ENCODE measurements around the gene SDC4. TPM values are rescaled to one million over a fixed set of nuclear protein-coding genes. Genes with fewer than 3 reads are reported as not detected.

SDC4 gene
- polyA plus RNA-seq, 3 donors from 2014 or later, result 0.56 to 0.69 TPM; not detected in 1

- H3K27me3 Mint-ChIP-seq (ENCODE audit: low read depth in 3 of 3), result peaks cover 3 to 5% (median 4%) of the 10 kb centered on the region in 3 donors
- no peak overlapping the region for H3K27ac Mint-ChIP-seq
- H3K4me3 Mint-ChIP-seq, result peak overlapping the region in 1 of 5 donors; percentile 40
- H3K9me3 Mint-ChIP-seq, result no peaks in the 10 kb centered on the region
- H3K36me3 Mint-ChIP-seq, result no peaks in the 10 kb centered on the region
- DNase-seq, result no peak
- H3K4me1 Mint-ChIP-seq, result peaks cover 8 to 14% of the 10 kb centered on the region in 2 donors
Measured at GRCh38 chr20:45345104-45345936, 2.9 kb downstream of the SDC4 start.

- Mint-ChIP-seq H3K4me3 (no peak overlapping the region), H3K9me3 (no peaks in the 10 kb centered on the region), H3K27me3 (ENCODE audit: low read depth in 3 of 3) (peaks cover 3 to 5% (median 4%) of the 10 kb centered on the region in 3 donors), H3K36me3 (no peaks in the 10 kb centered on the region), H3K27ac (no peak overlapping the region), H3K4me1 (peaks cover 8 to 14% of the 10 kb centered on the region in 2 donors)
- DNase-seq, result no peak
Measured at GRCh38 chr20:45344168-45344860, 3.9 kb downstream of the SDC4 start.

GRCh38 chr20:45343532-45344167 is 4.6 kb downstream of the SDC4 start:
- Mint-ChIP-seq H3K27ac (no peak overlapping the region), H3K4me3 (no peak overlapping the region), H3K9me3 (no peaks in the 10 kb centered on the region), H3K36me3 (no peaks in the 10 kb centered on the region), H3K4me1 (peaks cover 8 to 14% of the 10 kb centered on the region in 2 donors), H3K27me3 (ENCODE audit: low read depth in 3 of 3) (peaks cover 3 to 5% (median 4%) of the 10 kb centered on the region in 3 donors)
- no peak for DNase-seq

- peaks cover 3 to 5% (median 4%) of the 10 kb centered on the region in 3 donors for H3K27me3 Mint-ChIP-seq (ENCODE audit: low read depth in 3 of 3)
- no peak overlapping the region for H3K4me3 Mint-ChIP-seq
- H3K9me3 Mint-ChIP-seq, result no peaks in the 10 kb centered on the region
- no peak for DNase-seq
- H3K27ac Mint-ChIP-seq, result no peak overlapping the region
- H3K4me1 Mint-ChIP-seq, result peaks cover 8 to 14% of the 10 kb centered on the region in 2 donors
- no peaks in the 10 kb centered on the region for H3K36me3 Mint-ChIP-seq
Measured at GRCh38 chr20:45342855-45343531, 5.2 kb downstream of the SDC4 start.

GRCh38 chr20:45341939-45342854 is 6.0 kb downstream of the SDC4 start:
- Mint-ChIP-seq H3K36me3 (no peaks in the 10 kb centered on the region), H3K9me3 (no peaks in the 10 kb centered on the region), H3K4me1 (peaks cover under 1 to 8% of the 10 kb centered on the region in 2 donors), H3K4me3 (no peak overlapping the region), H3K27ac (no peak overlapping the region), H3K27me3 (ENCODE audit: low read depth in 3 of 3) (peaks cover 0 to 5% (median 3%) of the 10 kb centered on the region in 3 donors)
- DNase-seq, result no peak

- Mint-ChIP-seq H3K27me3 (ENCODE audit: low read depth in 3 of 3) (peaks cover 0 to 5% (median 1%) of the 10 kb centered on the region in 3 donors), H3K27ac (no peak overlapping the region), H3K9me3 (no peaks in the 10 kb centered on the region), H3K4me3 (no peak overlapping the region), H3K4me1 (peaks cover 0 to 1% of the 10 kb centered on the region in 2 donors), H3K36me3 (no peaks in the 10 kb centered on the region)
- DNase-seq, result no peak
Measured at GRCh38 chr20:45341579-45341938, 6.7 kb downstream of the SDC4 start.

- H3K36me3 Mint-ChIP-seq, result no peaks in the 10 kb centered on the region
- no peaks in the 10 kb centered on the region for H3K4me1 Mint-ChIP-seq
- DNase-seq, result no peak
- H3K9me3 Mint-ChIP-seq, result no peaks in the 10 kb centered on the region
- no peak overlapping the region for H3K27ac Mint-ChIP-seq
- no peak overlapping the region for H3K4me3 Mint-ChIP-seq
- H3K27me3 Mint-ChIP-seq (ENCODE audit: low read depth in 3 of 3), result peaks cover 0 to 5% (median 0%) of the 10 kb centered on the region in 3 donors
Measured at GRCh38 chr20:45340951-45341350, 7.3 kb downstream of the SDC4 start.

- Mint-ChIP-seq H3K9me3 (no peaks in the 10 kb centered on the region), H3K4me1 (no peaks in the 10 kb centered on the region), H3K27me3 (ENCODE audit: low read depth in 3 of 3) (peaks cover 0 to 3% (median 0%) of the 10 kb centered on the region in 3 donors), H3K4me3 (no peak overlapping the region), H3K36me3 (no peaks in the 10 kb centered on the region), H3K27ac (no peak overlapping the region)
- DNase-seq, result no peak
Measured at GRCh38 chr20:45340236-45340847, 7.9 kb downstream of the SDC4 start.

- H3K27ac Mint-ChIP-seq, result no peak overlapping the region
- H3K27me3 Mint-ChIP-seq (ENCODE audit: low read depth in 3 of 3), result peaks cover 0 to 3% (median 0%) of the 10 kb centered on the region in 3 donors
- DNase-seq, result no peak
- H3K36me3 Mint-ChIP-seq, result no peaks in the 10 kb centered on the region
- H3K4me3 Mint-ChIP-seq, result no peak overlapping the region
- no peaks in the 10 kb centered on the region for H3K4me1 Mint-ChIP-seq
- H3K9me3 Mint-ChIP-seq, result no peaks in the 10 kb centered on the region
Measured at GRCh38 chr20:45339799-45340198, 8.4 kb downstream of the SDC4 start.

- Mint-ChIP-seq H3K27me3 (ENCODE audit: low read depth in 3 of 3) (peaks cover 0 to 3% (median 0%) of the 10 kb centered on the region in 3 donors), H3K27ac (no peak overlapping the region), H3K4me1 (no peaks in the 10 kb centered on the region), H3K36me3 (no peaks in the 10 kb centered on the region), H3K4me3 (no peak overlapping the region), H3K9me3 (no peaks in the 10 kb centered on the region)
- no peak for DNase-seq
Measured at GRCh38 chr20:45339084-45339483, 9.1 kb downstream of the SDC4 start.

GRCh38 chr20:45338121-45339030 is 9.8 kb downstream of the SDC4 start:
- no peak overlapping the region for H3K4me3 Mint-ChIP-seq
- no peaks in the 10 kb centered on the region for H3K4me1 Mint-ChIP-seq
- no peak for DNase-seq
- H3K9me3 Mint-ChIP-seq, result no peaks in the 10 kb centered on the region
- H3K36me3 Mint-ChIP-seq, result no peaks in the 10 kb centered on the region
- peaks cover 0 to 3% (median 0%) of the 10 kb centered on the region in 3 donors for H3K27me3 Mint-ChIP-seq (ENCODE audit: low read depth in 3 of 3)
- no peak overlapping the region for H3K27ac Mint-ChIP-seq

Data from immature natural killer cell (primary cell).